Erythroblast (primary cell): ENCODE measurements around the gene PGLYRP4.

ENCODE experiments used
- GATA1 ChIP-seq: IDR thresholded peaks from 2 replicates; pipeline ENCODE4 v1.6.1; 2011; ENCODE audit warnings: low read depth, mild to moderate bottlenecking, control low read depth, low read length, moderate library complexity
- POLR2A ChIP-seq: IDR thresholded peaks from 2 replicates; pipeline ENCODE4 v1.6.1; 2011; ENCODE audit warnings: mild to moderate bottlenecking, low read length

- no peak for TF ChIP-seq POLR2A
- no peak for TF ChIP-seq GATA1
Observed at GRCh38 chr1:153365696-153366095, 17.1 kb upstream of the PGLYRP4 start.
